ENCODE measurements around the gene C19orf18. TPM values are rescaled to one million over a fixed set of nuclear protein-coding genes. Genes with fewer than 3 reads are reported as not detected.
"Not testable (repeated sequence)": the region's sequence is repeated elsewhere in the genome, so short reads cannot be mapped to it uniquely, and the experiment has no call there.

Gene C19orf18
- total and polyA plus RNA-seq, 11 donors = 0.40 to 4.5 (median 2.3) TPM

GRCh38 chr19:57916168-57916995 is 58.0 kb downstream of the C19orf18 start, which contains the start of gene ZNF417:
ZNF417 (minus strand) TSS chr19:57916592; CDS start chr19:57916411, 181 bp downstream.
- intact Hi-C loops (cut with DNase I); H3K27me3 ChIP-seq: not testable (repeated sequence)
- peak; percentile 81 to 91 (median 88) for DNase-seq
- WGBS, 4 donors = 0 to 1% (median 1%) methylated on average over 20 to 51 of the region's 51 CpGs
- H3K27ac ChIP-seq = peak within 1 kb of the TSS in 11 of 12 donors; percentile 62 to 89 (median 84)
- H3K4me3 ChIP-seq = peak within 1 kb of the TSS; percentile 69 to 99 (median 92)
- peak; percentile 98 to 99 (median 99) for ATAC-seq
- H3K36me3 ChIP-seq = peaks cover 0 to 33% (median 18%) of the 10 kb centered on the region in 9 donors
- peaks cover 0 to 17% (median 0%) of the 10 kb centered on the region in 12 donors for H3K9me3 ChIP-seq
- peaks cover 0 to 29% (median 15%) of the 10 kb centered on the region in 12 donors for H3K4me1 ChIP-seq
- TF ChIP-seq POLR2A (IDR thresholded peaks at IDR 0.05) = peak in 1 of 2 donors; percentile 66
- TF ChIP-seq, protein P1, sequence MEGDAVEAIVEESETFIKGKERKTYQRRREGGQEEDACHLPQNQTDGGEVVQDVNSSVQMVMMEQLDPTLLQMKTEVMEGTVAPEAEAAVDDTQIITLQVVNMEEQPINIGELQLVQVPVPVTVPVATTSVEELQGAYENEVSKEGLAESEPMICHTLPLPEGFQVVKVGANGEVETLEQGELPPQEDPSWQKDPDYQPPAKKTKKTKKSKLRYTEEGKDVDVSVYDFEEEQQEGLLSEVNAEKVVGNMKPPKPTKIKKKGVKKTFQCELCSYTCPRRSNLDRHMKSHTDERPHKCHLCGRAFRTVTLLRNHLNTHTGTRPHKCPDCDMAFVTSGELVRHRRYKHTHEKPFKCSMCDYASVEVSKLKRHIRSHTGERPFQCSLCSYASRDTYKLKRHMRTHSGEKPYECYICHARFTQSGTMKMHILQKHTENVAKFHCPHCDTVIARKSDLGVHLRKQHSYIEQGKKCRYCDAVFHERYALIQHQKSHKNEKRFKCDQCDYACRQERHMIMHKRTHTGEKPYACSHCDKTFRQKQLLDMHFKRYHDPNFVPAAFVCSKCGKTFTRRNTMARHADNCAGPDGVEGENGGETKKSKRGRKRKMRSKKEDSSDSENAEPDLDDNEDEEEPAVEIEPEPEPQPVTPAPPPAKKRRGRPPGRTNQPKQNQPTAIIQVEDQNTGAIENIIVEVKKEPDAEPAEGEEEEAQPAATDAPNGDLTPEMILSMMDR (IDR thresholded peaks at IDR 0.05) = peak in 8 of 12 donors; percentile 20 to 63 (median 40)

DNA sequence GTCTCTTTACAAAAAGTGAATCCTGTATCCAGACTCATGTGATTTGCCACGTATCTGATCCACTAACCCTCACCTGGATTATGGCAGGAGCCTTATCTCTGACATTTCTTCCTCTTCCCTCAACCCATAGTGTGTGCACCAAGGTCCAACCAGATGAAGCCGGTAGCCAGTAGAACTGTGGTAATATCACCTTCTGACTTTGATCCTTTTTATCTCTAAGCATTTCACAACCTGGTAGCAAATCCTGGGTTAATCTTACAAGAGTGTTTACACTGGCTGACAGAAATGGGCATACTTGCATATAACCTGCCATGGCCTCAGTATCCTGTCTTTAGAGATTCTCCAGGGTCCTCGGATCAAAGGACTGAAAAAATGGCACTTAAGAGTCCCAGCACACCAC is 59.8 kb downstream of the C19orf18 start:
- DNase-seq (no peak), ATAC-seq (no peak)
- intact Hi-C loops (cut with DNase I) = no loop called here
- TF ChIP-seq POLR2A (IDR thresholded peaks at IDR 0.05) = no peak
- TF ChIP-seq, protein P1 (IDR thresholded peaks at IDR 0.05) = no peak
- WGBS, 4 donors = 73 to 85% (median 83%) methylated on average over 3 of the region's 3 CpGs
- H3K36me3 ChIP-seq = peaks cover 0 to 30% (median 19%) of the 10 kb centered on the region in 9 donors
- no peak overlapping the region for H3K27ac ChIP-seq
- H3K4me1 ChIP-seq = peaks cover 0 to 29% (median 15%) of the 10 kb centered on the region in 12 donors
- no peaks in the 10 kb centered on the region for H3K27me3 ChIP-seq
- H3K4me3 ChIP-seq = no peak overlapping the region
- H3K9me3 ChIP-seq = peaks cover 0 to 32% (median 0%) of the 10 kb centered on the region in 12 donors

Other genes with a start within 250 kb of the C19orf18 start
- 10 to 100 TPM in 2 of 9 donors, 1 to 10 TPM in 7; 5.1 to 10.7 (median 7.6) TPM for gene ZNF671, start 246.9 kb downstream of the C19orf18 start, total RNA-seq
- gene ZNF671, start 246.9 kb downstream of the C19orf18 start, polyA plus RNA-seq = 1 to 10 TPM; 4.6 to 4.9 TPM
- gene ZNF776, start 227.7 kb downstream of the C19orf18 start, total RNA-seq = 10 to 100 TPM in 7 of 9 donors, 1 to 10 TPM in 2; 8.1 to 17.3 (median 12.9) TPM
- gene ZNF776, start 227.7 kb downstream of the C19orf18 start, polyA plus RNA-seq = 1 to 10 TPM; 4.8 to 9.6 TPM
- gene ZNF586, start 204.9 kb downstream of the C19orf18 start, total RNA-seq = 10 to 100 TPM in 7 of 9 donors, 1 to 10 TPM in 2; 6.7 to 13.3 (median 11.9) TPM
- gene ZNF586, start 204.9 kb downstream of the C19orf18 start, polyA plus RNA-seq = 1 to 10 TPM; 8.5 to 9.2 TPM
- gene ZNF552, start 159.6 kb downstream of the C19orf18 start, total RNA-seq = 1 to 10 TPM; 2.6 to 5.2 (median 3.9) TPM
- gene ZNF552, start 159.6 kb downstream of the C19orf18 start, polyA plus RNA-seq = 1 to 10 TPM; 1.7 to 3.4 TPM
- 1 to 10 TPM; 4.6 to 9.2 (median 6.5) TPM for gene ZNF587B, start 144.2 kb downstream of the C19orf18 start, total RNA-seq
- gene ZNF587B, start 144.2 kb downstream of the C19orf18 start, polyA plus RNA-seq = 1 to 10 TPM; 2.9 to 5.9 TPM
- 10 to 100 TPM in 7 of 9 donors, 1 to 10 TPM in 2; 9.4 to 25.4 (median 15.0) TPM for gene ZNF587, start 124.7 kb downstream of the C19orf18 start, total RNA-seq
- gene ZNF587, start 124.7 kb downstream of the C19orf18 start, polyA plus RNA-seq = 10 to 100 TPM in 1 of 2 donors, 1 to 10 TPM in 1; 8.9 to 23.3 TPM
- 10 to 100 TPM in 6 of 9 donors, 1 to 10 TPM in 3; 8.7 to 16.4 (median 10.5) TPM for gene ZNF814, start 85.5 kb downstream of the C19orf18 start, total RNA-seq
- gene ZNF814, start 85.5 kb downstream of the C19orf18 start, polyA plus RNA-seq = 10 to 100 TPM; 10.3 to 20.9 TPM
- 10 to 100 TPM in 4 of 9 donors, 1 to 10 TPM in 5; 7.8 to 15.6 (median 9.1) TPM for gene ZNF417, start 57.9 kb downstream of the C19orf18 start, total RNA-seq
- gene ZNF417, start 57.9 kb downstream of the C19orf18 start, polyA plus RNA-seq = 1 to 10 TPM; 3.8 to 5.0 TPM
- 10 to 100 TPM in 6 of 9 donors, 1 to 10 TPM in 3; 6.3 to 17.0 (median 11.9) TPM for gene ZNF418, start 39.1 kb downstream of the C19orf18 start, total RNA-seq
- 1 to 10 TPM; 3.5 to 8.6 TPM for gene ZNF418, start 39.1 kb downstream of the C19orf18 start, polyA plus RNA-seq
- 10 to 100 TPM in 4 of 9 donors, 1 to 10 TPM in 5; 5.1 to 13.4 (median 9.7) TPM for gene ZNF256, start 26.8 kb downstream of the C19orf18 start, total RNA-seq
- 1 to 10 TPM; 5.6 to 6.0 TPM for gene ZNF256, start 26.8 kb downstream of the C19orf18 start, polyA plus RNA-seq
- gene ZNF606, start 28.3 kb upstream of the C19orf18 start, total RNA-seq = 10 to 100 TPM in 7 of 9 donors, 1 to 10 TPM in 2; 7.8 to 14.3 (median 12.2) TPM
- 10 to 100 TPM in 1 of 2 donors, 1 to 10 TPM in 1; 6.4 to 10.7 TPM for gene ZNF606, start 28.3 kb upstream of the C19orf18 start, polyA plus RNA-seq
- not detected for gene ZSCAN1, start 59.5 kb upstream of the C19orf18 start, total RNA-seq
- gene ZSCAN1, start 59.5 kb upstream of the C19orf18 start, polyA plus RNA-seq = under 1 TPM in 1 of 2 donors, not detected in 1; 0.14 TPM
- gene ZNF135, start 84.7 kb upstream of the C19orf18 start, total RNA-seq = 1 to 10 TPM; 2.1 to 4.5 (median 3.4) TPM
- 1 to 10 TPM; 2.0 to 3.9 TPM for gene ZNF135, start 84.7 kb upstream of the C19orf18 start, polyA plus RNA-seq
- 100 to 1,000 TPM in 1 of 9 donors, 10 to 100 TPM in 8; 45.1 to 114 (median 73.4) TPM for gene ZSCAN18, start 123.7 kb upstream of the C19orf18 start, total RNA-seq
- gene ZSCAN18, start 123.7 kb upstream of the C19orf18 start, polyA plus RNA-seq = 10 to 100 TPM; 41.9 to 71.8 TPM
- gene ZNF329, start 176.3 kb upstream of the C19orf18 start, total RNA-seq = 10 to 100 TPM in 2 of 9 donors, 1 to 10 TPM in 7; 7.4 to 10.9 (median 9.0) TPM
- gene ZNF329, start 176.3 kb upstream of the C19orf18 start, polyA plus RNA-seq = 10 to 100 TPM in 1 of 2 donors, 1 to 10 TPM in 1; 2.4 to 10.2 TPM
- 10 to 100 TPM; 16.2 to 29.0 (median 21.8) TPM for gene ZNF274, start 208.5 kb upstream of the C19orf18 start, total RNA-seq
- gene ZNF274, start 208.5 kb upstream of the C19orf18 start, polyA plus RNA-seq = 10 to 100 TPM in 1 of 2 donors, 1 to 10 TPM in 1; 8.1 to 37.9 TPM